ENCODE data around the gene ASH1L.
"Not testable (repeated sequence)": the region's sequence is repeated elsewhere in the genome, so short reads cannot be mapped to it uniquely, and the experiment has no call there.

The ASH1L gene

GRCh38 chr1:155433128-155433830, 129.3 kb downstream of the ASH1L start:
- DNase-seq = not testable (repeated sequence)

DNA sequence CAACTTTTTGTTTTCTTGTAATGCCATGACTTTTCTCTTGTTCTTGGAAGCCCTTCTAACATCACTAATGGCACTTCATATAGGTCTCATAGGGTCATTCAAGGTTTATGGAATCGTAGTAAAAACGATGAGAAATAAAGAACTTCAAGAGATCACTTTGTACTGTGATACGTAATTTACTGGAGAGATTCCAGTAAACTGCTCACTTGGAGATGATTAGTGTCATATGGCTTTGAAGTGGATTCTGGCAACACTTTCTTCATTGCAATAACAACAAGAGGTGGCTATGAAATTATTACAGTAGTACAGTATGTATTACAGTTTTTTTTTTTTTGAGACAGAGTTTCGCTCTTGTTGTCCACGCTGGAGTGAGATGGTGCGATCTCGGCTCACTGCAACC, 138.5 kb downstream of the ASH1L start:
- no peak for DNase-seq

- DNase-seq = no peak
These were observed 141.8 kb downstream of the ASH1L start for GRCh38 chr1:155420788-155421187.

DNA sequence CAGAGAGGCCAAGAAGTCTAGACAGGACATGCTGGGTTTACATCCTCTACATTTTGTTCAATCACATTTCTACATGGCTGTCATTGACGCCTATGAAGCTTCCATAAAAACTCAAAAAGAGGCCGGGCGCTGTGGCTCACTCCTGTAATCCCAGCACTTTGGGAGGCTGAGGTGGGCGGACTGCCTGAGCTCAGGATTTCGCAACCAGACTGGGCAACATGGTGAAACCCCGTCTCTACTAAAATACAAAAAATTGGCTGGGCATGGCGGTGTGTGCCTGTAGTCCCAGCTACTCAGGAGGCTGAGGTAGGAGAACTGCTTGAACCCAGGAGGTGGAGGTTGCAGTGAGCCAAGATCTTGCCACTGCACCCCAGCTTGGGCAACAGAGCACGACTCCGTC, 150.8 kb downstream of the ASH1L start:
- not testable (repeated sequence) for DNase-seq

- DNase-seq = no peak
These were observed 151.7 kb downstream of the ASH1L start for GRCh38 chr1:155410931-155411330.

- no peak for DNase-seq
These were observed 165.6 kb downstream of the ASH1L start for GRCh38 chr1:155396874-155397476.

- DNase-seq = no peak
These were observed 169.6 kb downstream of the ASH1L start for GRCh38 chr1:155392898-155393411.

- DNase-seq = no peak
These were observed 172.8 kb downstream of the ASH1L start for GRCh38 chr1:155389826-155390225.

DNA sequence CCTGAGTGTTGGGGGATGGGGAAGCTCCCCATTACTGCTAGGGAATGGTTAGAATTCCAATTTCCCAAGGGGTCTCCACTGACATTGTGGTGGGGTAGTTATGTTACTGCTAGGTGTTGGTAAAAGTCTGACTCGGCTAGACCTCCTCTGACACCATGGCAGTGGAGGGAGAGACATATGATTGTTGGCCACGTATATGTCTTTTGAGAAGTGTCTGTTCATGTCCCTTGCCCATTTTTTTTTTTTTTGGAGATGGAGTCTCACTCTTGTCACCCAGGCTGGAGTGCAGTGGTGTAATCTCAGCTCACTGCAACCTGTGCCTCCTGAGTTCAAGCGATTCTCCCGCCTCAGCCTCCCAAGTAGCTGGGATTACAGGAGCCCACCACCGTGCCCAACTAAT, 176.8 kb downstream of the ASH1L start:
- not testable (repeated sequence) for DNase-seq

DNA sequence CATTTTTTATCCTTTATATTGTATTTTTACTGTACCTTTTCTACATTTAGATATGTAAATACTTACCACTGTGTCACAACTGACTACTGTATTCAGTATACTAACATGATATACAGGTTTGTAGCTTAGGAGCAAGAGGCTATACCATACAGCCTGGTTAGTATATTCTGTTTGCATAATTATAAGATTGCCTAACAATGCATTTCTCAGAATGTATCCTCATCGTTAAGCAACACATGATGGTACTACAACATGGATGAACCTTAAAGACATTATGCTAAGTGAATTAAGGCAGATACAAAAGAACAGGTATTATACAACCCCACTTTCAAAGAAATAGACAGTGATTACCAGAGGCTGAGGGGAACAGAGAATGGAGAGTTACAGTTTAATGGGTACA, 179.2 kb downstream of the ASH1L start:
- no peak for DNase-seq

- no peak for DNase-seq
These were observed 182.9 kb downstream of the ASH1L start for GRCh38 chr1:155379631-155380090.

GRCh38 chr1:155379180-155379579, 183.4 kb downstream of the ASH1L start:
- no peak for DNase-seq

GRCh38 chr1:155360051-155360450, 202.6 kb downstream of the ASH1L start:
- no peak for DNase-seq

GRCh38 chr1:155352631-155353030, 210.0 kb downstream of the ASH1L start:
- DNase-seq = no peak

- no peak for DNase-seq
These were observed 219.8 kb downstream of the ASH1L start for GRCh38 chr1:155342842-155343241.

- no peak for DNase-seq
These were observed 223.0 kb downstream of the ASH1L start for GRCh38 chr1:155339515-155340097.

- DNase-seq = no peak
These were observed 227.6 kb downstream of the ASH1L start for GRCh38 chr1:155334962-155335361.

- no peak for DNase-seq
These were observed 232.5 kb downstream of the ASH1L start for GRCh38 chr1:155329980-155330598.

GRCh38 chr1:155328856-155329255, 233.7 kb downstream of the ASH1L start:
- not testable (repeated sequence) for DNase-seq

- no peak for DNase-seq
These were observed 234.6 kb downstream of the ASH1L start for GRCh38 chr1:155327981-155328380.

GRCh38 chr1:155326631-155327037, 236.0 kb downstream of the ASH1L start:
- DNase-seq = no peak

GRCh38 chr1:155326020-155326526, 236.5 kb downstream of the ASH1L start:
- DNase-seq = no peak

- DNase-seq = no peak
These were observed 237.1 kb downstream of the ASH1L start for GRCh38 chr1:155325603-155325893.
